Measurements from ENCODE around the gene ZNF618. TPM values are rescaled to one million over a fixed set of nuclear protein-coding genes. Genes with fewer than 3 reads are reported as not detected.
A peak's percentile ranks its signal among the peaks of the same experiment; 100 is the strongest.

ZNF618 gene
- total RNA-seq, 1 experiment from 2014 or later, result 22.0 TPM

DNA sequence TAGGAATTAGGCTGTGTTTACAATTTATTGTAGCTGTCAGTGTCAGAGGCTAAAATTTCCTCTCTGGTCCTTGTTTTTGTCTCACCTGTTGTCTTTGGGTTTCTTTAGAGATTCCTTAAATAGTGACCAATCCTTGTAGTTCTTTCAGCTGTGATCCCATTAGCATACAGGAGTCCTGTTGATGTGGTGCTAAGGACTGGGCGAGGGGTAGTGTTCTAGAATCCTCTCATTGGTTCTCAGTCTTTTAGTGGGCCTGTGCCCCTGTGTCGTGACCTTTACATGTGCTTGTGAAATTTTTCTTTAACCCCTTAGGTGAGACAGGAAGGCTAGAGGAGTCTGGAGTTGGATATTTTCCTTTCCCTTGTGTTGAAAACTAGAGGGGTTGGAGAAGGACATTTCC, 51.2 kb downstream of the ZNF618 start:
- no peak for DNase-seq (ENCODE audit: low spot score)
- POLR2A ChIA-PET, result no interaction called here
- no peak for TF ChIP-seq SOX15 (CRISPR knock-in tag; IDR thresholded peaks at IDR 0.05)
- no peak for TF ChIP-seq NR1H2 (CRISPR knock-in tag; IDR thresholded peaks at IDR 0.05)
- no peak for TF ChIP-seq GTF2I (CRISPR knock-in tag; conservative IDR thresholded peaks at IDR 0.05)
- TF ChIP-seq SMAD4 (CRISPR knock-in tag; IDR thresholded peaks at IDR 0.05), result no peak
- TF ChIP-seq, protein P1, sequence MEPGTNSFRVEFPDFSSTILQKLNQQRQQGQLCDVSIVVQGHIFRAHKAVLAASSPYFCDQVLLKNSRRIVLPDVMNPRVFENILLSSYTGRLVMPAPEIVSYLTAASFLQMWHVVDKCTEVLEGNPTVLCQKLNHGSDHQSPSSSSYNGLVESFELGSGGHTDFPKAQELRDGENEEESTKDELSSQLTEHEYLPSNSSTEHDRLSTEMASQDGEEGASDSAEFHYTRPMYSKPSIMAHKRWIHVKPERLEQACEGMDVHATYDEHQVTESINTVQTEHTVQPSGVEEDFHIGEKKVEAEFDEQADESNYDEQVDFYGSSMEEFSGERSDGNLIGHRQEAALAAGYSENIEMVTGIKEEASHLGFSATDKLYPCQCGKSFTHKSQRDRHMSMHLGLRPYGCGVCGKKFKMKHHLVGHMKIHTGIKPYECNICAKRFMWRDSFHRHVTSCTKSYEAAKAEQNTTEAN (CRISPR knock-in tag; IDR thresholded peaks at IDR 0.05), result no peak
- Mint-ChIP-seq H3K9me3 (peaks cover 30% of the 10 kb centered on the region), H3K36me3 (peaks cover 21% of the 10 kb centered on the region), H3K4me3 (no peak overlapping the region), H3K4me1 (peaks cover 6% of the 10 kb centered on the region), H3K27me3 (ENCODE audit: low read depth) (no peaks in the 10 kb centered on the region; the same call in 1 of the 2 replicates), H3K27ac (no peak overlapping the region)
- ATAC-seq, result peak; percentile 26; the same call in 1 of the 2 replicates
- CTCF ChIA-PET, result interaction anchor here (0.9 kb wide), 1 partner anchor 229 kb away, joined by 3 read pairs; no protein-coding TSS in a partner anchor

DNA sequence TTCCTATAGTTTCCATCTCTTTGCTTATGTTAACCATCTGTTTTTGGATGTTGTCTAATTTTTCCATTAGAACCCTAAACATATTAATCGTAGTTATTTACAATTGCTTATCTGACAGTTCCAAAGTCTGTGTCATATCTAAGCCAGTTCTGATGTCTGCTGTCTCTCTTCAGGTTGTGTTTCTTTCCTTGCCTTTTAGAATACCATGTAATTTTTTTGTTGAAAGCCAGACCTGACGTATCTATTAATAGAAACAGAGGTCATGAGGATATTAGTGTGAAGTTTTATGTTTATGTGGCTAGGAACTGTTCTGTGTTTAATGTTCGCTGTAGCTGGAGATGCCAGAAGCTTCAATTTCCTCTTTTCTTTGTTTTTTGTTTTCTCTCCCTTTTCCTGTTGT, 52.2 kb downstream of the ZNF618 start:
- TF ChIP-seq ZNF317 (CRISPR knock-in tag; IDR thresholded peaks at IDR 0.05; ENCODE audit: borderline replicate concordance, low read depth) (peak; percentile 76; the same call in 1 of the 2 replicates), SP1 (CRISPR knock-in tag; conservative IDR thresholded peaks at IDR 0.05) (no peak), ZNF263 (CRISPR knock-in tag; IDR thresholded peaks at IDR 0.05; ENCODE audit: low read depth) (no peak), CBFB (CRISPR knock-in tag; IDR thresholded peaks at IDR 0.05; ENCODE audit: low read depth) (no peak), MXD4 (CRISPR knock-in tag; IDR thresholded peaks at IDR 0.05; ENCODE audit: borderline replicate concordance) (no peak)
- TF ChIP-seq, protein P2, sequence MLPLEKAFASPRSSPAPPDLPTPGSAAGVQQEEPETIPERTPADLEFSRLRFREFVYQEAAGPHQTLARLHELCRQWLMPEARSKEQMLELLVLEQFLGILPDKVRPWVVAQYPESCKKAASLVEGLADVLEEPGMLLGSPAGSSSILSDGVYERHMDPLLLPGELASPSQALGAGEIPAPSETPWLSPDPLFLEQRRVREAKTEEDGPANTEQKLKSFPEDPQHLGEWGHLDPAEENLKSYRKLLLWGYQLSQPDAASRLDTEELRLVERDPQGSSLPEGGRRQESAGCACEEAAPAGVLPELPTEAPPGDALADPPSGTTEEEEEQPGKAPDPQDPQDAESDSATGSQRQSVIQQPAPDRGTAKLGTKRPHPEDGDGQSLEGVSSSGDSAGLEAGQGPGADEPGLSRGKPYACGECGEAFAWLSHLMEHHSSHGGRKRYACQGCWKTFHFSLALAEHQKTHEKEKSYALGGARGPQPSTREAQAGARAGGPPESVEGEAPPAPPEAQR (CRISPR knock-in tag; IDR thresholded peaks at IDR 0.05), result no peak
- ChIA-PET CTCF (interaction anchor here (0.5 kb wide), 1 partner anchor 53 kb away, joined by 4 read pairs; no protein-coding TSS in a partner anchor), POLR2A (no interaction called here)
- Mint-ChIP-seq H3K36me3 (peaks cover 12% of the 10 kb centered on the region), H3K9me3 (peaks cover 20% of the 10 kb centered on the region), H3K27me3 (ENCODE audit: low read depth) (no peaks in the 10 kb centered on the region; the same call in 1 of the 2 replicates), H3K4me3 (no peak overlapping the region), H3K27ac (no peak overlapping the region), H3K4me1 (peaks cover 6% of the 10 kb centered on the region)
- DNase-seq (ENCODE audit: low spot score), result no peak
- ATAC-seq, result no peak

DNA sequence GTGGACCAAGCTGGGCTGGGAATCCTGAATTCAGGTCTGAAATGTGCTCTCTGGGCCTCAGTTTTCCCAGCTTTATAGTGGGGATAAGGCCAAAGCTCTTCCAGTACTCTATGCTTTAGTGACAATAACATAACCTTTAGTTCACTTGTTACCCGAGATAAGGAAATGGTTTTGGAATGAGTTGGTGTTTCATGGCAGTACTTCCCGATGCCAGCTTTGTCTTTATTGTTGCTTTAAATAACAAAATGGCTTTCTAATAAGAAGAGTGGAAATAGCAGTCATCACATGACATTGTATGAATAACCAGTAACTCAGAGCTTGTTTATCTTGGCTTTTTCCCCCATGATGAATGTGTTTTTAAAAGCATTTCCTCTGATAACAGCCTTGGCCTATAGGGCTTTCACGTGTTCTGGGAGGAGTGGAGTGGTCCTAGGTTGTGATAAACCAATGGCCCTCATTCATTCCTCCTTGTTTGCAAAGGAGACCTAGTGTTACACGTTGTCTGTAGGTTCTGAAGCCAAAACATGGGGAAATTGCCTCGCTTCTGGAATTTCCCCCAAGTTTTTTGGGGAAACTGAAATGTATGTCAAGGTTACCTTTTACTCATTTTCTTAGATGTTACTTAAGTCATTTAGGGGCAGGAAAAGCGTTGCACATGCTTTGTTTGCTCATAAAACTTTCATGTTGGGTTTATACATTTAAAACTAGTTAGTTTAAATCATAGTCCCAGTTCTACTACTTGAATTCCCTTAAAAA, 53.7 kb downstream of the ZNF618 start:
- H3K27ac Mint-ChIP-seq, result no peak overlapping the region
- ATAC-seq, result no peak
- CTCF ChIA-PET, result interaction anchor here (1.3 kb wide), 1 partner anchor 53 kb away, joined by 3 read pairs; no protein-coding TSS in a partner anchor
- H3K4me3 Mint-ChIP-seq, result no peak overlapping the region
- POLR2A ChIA-PET, result interaction anchor here (0.6 kb wide), 1 partner anchor 54 kb away, joined by 3 read pairs; no protein-coding TSS in a partner anchor
- no peak for DNase-seq (ENCODE audit: low spot score)
- peaks cover 11% of the 10 kb centered on the region for H3K36me3 Mint-ChIP-seq
- no peaks in the 10 kb centered on the region for H3K27me3 Mint-ChIP-seq (ENCODE audit: low read depth)
- peaks cover 6% of the 10 kb centered on the region for H3K4me1 Mint-ChIP-seq
- peaks cover 15% of the 10 kb centered on the region for H3K9me3 Mint-ChIP-seq
- TF ChIP-seq, protein P3, sequence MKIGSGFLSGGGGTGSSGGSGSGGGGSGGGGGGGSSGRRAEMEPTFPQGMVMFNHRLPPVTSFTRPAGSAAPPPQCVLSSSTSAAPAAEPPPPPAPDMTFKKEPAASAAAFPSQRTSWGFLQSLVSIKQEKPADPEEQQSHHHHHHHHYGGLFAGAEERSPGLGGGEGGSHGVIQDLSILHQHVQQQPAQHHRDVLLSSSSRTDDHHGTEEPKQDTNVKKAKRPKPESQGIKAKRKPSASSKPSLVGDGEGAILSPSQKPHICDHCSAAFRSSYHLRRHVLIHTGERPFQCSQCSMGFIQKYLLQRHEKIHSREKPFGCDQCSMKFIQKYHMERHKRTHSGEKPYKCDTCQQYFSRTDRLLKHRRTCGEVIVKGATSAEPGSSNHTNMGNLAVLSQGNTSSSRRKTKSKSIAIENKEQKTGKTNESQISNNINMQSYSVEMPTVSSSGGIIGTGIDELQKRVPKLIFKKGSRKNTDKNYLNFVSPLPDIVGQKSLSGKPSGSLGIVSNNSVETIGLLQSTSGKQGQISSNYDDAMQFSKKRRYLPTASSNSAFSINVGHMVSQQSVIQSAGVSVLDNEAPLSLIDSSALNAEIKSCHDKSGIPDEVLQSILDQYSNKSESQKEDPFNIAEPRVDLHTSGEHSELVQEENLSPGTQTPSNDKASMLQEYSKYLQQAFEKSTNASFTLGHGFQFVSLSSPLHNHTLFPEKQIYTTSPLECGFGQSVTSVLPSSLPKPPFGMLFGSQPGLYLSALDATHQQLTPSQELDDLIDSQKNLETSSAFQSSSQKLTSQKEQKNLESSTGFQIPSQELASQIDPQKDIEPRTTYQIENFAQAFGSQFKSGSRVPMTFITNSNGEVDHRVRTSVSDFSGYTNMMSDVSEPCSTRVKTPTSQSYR (CRISPR knock-in tag; IDR thresholded peaks at IDR 0.05), result no peak
- TF ChIP-seq CREM (CRISPR knock-in tag; IDR thresholded peaks at IDR 0.05) (no peak), KAT7 (CRISPR knock-in tag; IDR thresholded peaks at IDR 0.05; ENCODE audit: borderline replicate concordance) (no peak), TCF7 (CRISPR knock-in tag; IDR thresholded peaks at IDR 0.05; ENCODE audit: low read depth) (no peak), JAZF1 (CRISPR knock-in tag; IDR thresholded peaks at IDR 0.05) (no peak), RELA (CRISPR knock-in tag; IDR thresholded peaks at IDR 0.05; ENCODE audit: borderline replicate concordance) (no peak)
- TF ChIP-seq, protein P4, sequence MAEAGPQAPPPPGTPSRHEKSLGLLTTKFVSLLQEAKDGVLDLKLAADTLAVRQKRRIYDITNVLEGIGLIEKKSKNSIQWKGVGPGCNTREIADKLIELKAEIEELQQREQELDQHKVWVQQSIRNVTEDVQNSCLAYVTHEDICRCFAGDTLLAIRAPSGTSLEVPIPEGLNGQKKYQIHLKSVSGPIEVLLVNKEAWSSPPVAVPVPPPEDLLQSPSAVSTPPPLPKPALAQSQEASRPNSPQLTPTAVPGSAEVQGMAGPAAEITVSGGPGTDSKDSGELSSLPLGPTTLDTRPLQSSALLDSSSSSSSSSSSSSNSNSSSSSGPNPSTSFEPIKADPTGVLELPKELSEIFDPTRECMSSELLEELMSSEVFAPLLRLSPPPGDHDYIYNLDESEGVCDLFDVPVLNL (CRISPR knock-in tag; IDR thresholded peaks at IDR 0.05; ENCODE audit: borderline replicate concordance, low read depth), result no peak
- TF ChIP-seq, protein P5, sequence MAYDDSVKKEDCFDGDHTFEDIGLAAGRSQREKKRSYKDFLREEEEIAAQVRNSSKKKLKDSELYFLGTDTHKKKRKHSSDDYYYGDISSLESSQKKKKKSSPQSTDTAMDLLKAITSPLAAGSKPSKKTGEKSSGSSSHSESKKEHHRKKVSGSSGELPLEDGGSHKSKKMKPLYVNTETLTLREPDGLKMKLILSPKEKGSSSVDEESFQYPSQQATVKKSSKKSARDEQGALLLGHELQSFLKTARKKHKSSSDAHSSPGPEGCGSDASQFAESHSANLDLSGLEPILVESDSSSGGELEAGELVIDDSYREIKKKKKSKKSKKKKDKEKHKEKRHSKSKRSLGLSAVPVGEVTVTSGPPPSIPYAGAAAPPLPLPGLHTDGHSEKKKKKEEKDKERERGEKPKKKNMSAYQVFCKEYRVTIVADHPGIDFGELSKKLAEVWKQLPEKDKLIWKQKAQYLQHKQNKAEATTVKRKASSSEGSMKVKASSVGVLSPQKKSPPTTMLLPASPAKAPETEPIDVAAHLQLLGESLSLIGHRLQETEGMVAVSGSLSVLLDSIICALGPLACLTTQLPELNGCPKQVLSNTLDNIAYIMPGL (CRISPR knock-in tag; IDR thresholded peaks at IDR 0.05), result no peak
- TF ChIP-seq, protein P6, sequence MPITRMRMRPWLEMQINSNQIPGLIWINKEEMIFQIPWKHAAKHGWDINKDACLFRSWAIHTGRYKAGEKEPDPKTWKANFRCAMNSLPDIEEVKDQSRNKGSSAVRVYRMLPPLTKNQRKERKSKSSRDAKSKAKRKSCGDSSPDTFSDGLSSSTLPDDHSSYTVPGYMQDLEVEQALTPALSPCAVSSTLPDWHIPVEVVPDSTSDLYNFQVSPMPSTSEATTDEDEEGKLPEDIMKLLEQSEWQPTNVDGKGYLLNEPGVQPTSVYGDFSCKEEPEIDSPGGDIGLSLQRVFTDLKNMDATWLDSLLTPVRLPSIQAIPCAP (CRISPR knock-in tag; IDR thresholded peaks at IDR 0.05), result no peak
